SK-N-SH (cell line): ENCODE data around the gene PIP5KL1. TPM values are rescaled to one million over a fixed set of nuclear protein-coding genes. Genes with fewer than 3 reads are reported as not detected.
A peak's percentile ranks its signal among the peaks of the same experiment; 100 is the strongest.

Experiments used
- CTCF ChIA-PET: fragments of 300-600, 350-600 bp; formaldehyde crosslinking; extraction: SDS; loops from one replicate; lab custom pipeline; 2021; lab: Yijun Ruan, JAX
- POLR2A ChIA-PET: fragments of 350-600 bp; sonication (Branson Sonifier 250); formaldehyde crosslinking; extraction: SDS; loops from one replicate; lab custom pipeline; 2020; ENCODE audit warnings: antibody characterized with exemption, inconsistent platforms; lab: Yijun Ruan, JAX
- DNase-seq: peaks from one replicate; pipeline ENCODE4 v3.0.0; 2012
- H2AFZ ChIP-seq: fragments of 200-600 bp; sonication (generic); 2 replicates; pipeline ENCODE4 v1.8.1; 2016; ENCODE audit warnings: antibody characterized with exemption, mild to moderate bottlenecking, low read depth
- H3F3A ChIP-seq: fragments of 200-600 bp; sonication (generic); replicated peaks from 2 replicates; pipeline ENCODE3; 2016; ENCODE audit warnings: antibody characterized with exemption, mild to moderate bottlenecking; ENCODE audit not compliant: insufficient read depth
- H3K27ac ChIP-seq, 2 experiments: fragments of 200-500 bp in 1 of 2; fragments of 200-600 bp in 1 of 2; sonication (Bioruptor generic) in 1 of 2; sonication (generic), shearing (Covaris generic) in 1 of 2; 2 replicates each; pipeline versions ENCODE4 v1.5.1 to v1.6.1; 2014 to 2016; ENCODE audit warnings: low read depth in 2 of 2, inconsistent platforms in 1 of 2, low read length in 1 of 2, mild to moderate bottlenecking in 1 of 2, mixed read lengths in 1 of 2
- H3K27me3 ChIP-seq: fragments of 200-600 bp; sonication (generic), shearing (Covaris generic); 2 replicates; pipeline ENCODE4 v1.6.1; 2016; ENCODE audit warnings: mixed run types; ENCODE audit not compliant: insufficient read depth
- H3K36me3 ChIP-seq, 2 experiments: fragments of 200-500 bp in 1 of 2; fragments of 200-600 bp in 1 of 2; sonication (Bioruptor generic) in 1 of 2; sonication (generic) in 1 of 2; replicated peaks in 1 of 2; 2 replicates each; pipeline versions ENCODE3 to v1.5.1; 2014 to 2016; ENCODE audit warnings: low read length in 1 of 2, mild to moderate bottlenecking in 1 of 2; ENCODE audit not compliant: insufficient read depth in 2 of 2, control insufficient read depth in 1 of 2
- H3K4me1 ChIP-seq, 2 experiments: fragments of 200-500 bp in 1 of 2; fragments of 200-600 bp in 1 of 2; sonication (Bioruptor generic) in 1 of 2; sonication (generic), shearing (Covaris generic) in 1 of 2; 2 replicates each; pipeline versions ENCODE4 v1.5.1 to v1.6.1; 2014 to 2016; ENCODE audit warnings: low read depth in 1 of 2, low read length in 1 of 2, mixed run types in 1 of 2; ENCODE audit not compliant: insufficient read depth in 2 of 2, control insufficient read depth in 1 of 2
- H3K4me2 ChIP-seq: fragments of 200-600 bp; sonication (generic), shearing (Covaris generic); 2 replicates; pipeline ENCODE4 v1.6.1; 2017; ENCODE audit warnings: mixed run types
- H3K4me3 ChIP-seq, 2 experiments: fragments of 200-500 bp in 1 of 2; fragments of 200-600 bp in 1 of 2; sonication (Bioruptor generic) in 1 of 2; sonication (generic), shearing (Covaris generic) in 1 of 2; 2 replicates each; pipeline versions ENCODE4 v1.5.1 to v1.8.1; 2014 to 2016; ENCODE audit warnings: low read depth in 2 of 2, inconsistent platforms in 1 of 2, low read length in 1 of 2, mild to moderate bottlenecking in 1 of 2, mixed read lengths in 1 of 2, moderate library complexity in 1 of 2
- H3K79me2 ChIP-seq: fragments of 200-600 bp; sonication (generic); 2 replicates; pipeline ENCODE4 v1.8.1; 2017; ENCODE audit warnings: mild to moderate bottlenecking; ENCODE audit not compliant: insufficient read depth
- H3K9ac ChIP-seq: fragments of 200-600 bp; sonication (generic); 2 replicates; pipeline ENCODE4 v1.6.1; 2017; ENCODE audit warnings: mixed run types
- H3K9me2 ChIP-seq: fragments of 200-600 bp; sonication (generic); 2 replicates; pipeline ENCODE4 v1.6.1; 2017; ENCODE audit warnings: mixed run types
- H3K9me3 ChIP-seq: fragments of 200-600 bp; sonication (generic); 2 replicates; pipeline ENCODE4 v1.6.1; 2017; ENCODE audit warnings: mixed run types, mild to moderate bottlenecking, moderate library complexity
- H4K20me1 ChIP-seq: fragments of 200-600 bp; sonication (generic); 2 replicates; pipeline ENCODE4 v1.6.1; 2017; ENCODE audit warnings: mild to moderate bottlenecking, mixed run types; ENCODE audit not compliant: insufficient read depth
- CHD2 ChIP-seq: fragments of 150-350 bp; IDR thresholded peaks from 2 replicates; pipeline ENCODE4 v1.6.1; 2018; ENCODE audit warnings: low read length; ENCODE audit not compliant: partially characterized antibody
- ELF1 ChIP-seq: IDR thresholded peaks from 2 replicates; pipeline ENCODE4 v1.4.0; 2012
- FOXJ3 ChIP-seq: sonication (generic); formaldehyde crosslinking; IDR thresholded peaks from 2 replicates; pipeline ENCODE4 v1.5.1; 2020; ENCODE audit warnings: mild to moderate bottlenecking, missing genetic modification reagents
- GABPA ChIP-seq: IDR thresholded peaks from 2 replicates; pipeline ENCODE4 v1.4.0; 2012; ENCODE audit warnings: low read depth, mild to moderate bottlenecking
- MAX ChIP-seq: IDR thresholded peaks from 2 replicates; pipeline ENCODE4 v1.4.0; 2012; ENCODE audit warnings: low read depth
- MEF2A ChIP-seq: IDR thresholded peaks from 2 replicates; pipeline ENCODE4 v1.4.0; 2012; ENCODE audit warnings: low read depth, borderline replicate concordance
- MXI1 ChIP-seq: IDR thresholded peaks from 2 replicates; pipeline ENCODE4 v1.6.1; 2012; ENCODE audit warnings: mild to moderate bottlenecking, low read depth, low read length, improper control_type of control experiment
- NFIC ChIP-seq: IDR thresholded peaks from 2 replicates; pipeline ENCODE4 v1.4.0; 2012; ENCODE audit warnings: borderline replicate concordance
- PBX3 ChIP-seq: IDR thresholded peaks from 2 replicates; pipeline ENCODE4; 2012
- POLR2AphosphoS5 ChIP-seq: IDR thresholded peaks from 2 replicates; pipeline ENCODE4 v1.6.1; 2012; ENCODE audit warnings: low read depth, low read length
- RAD21 ChIP-seq: IDR thresholded peaks from 2 replicates; pipeline ENCODE4 v1.6.1; 2012; ENCODE audit warnings: mild to moderate bottlenecking, low read length
- RCOR1 ChIP-seq: fragments of 150-350 bp; IDR thresholded peaks from 2 replicates; pipeline ENCODE4 v1.6.1; 2017; ENCODE audit warnings: antibody characterized with exemption, low read length
- TAF1 ChIP-seq: IDR thresholded peaks from 2 replicates; pipeline ENCODE4 v1.6.1; 2012; ENCODE audit warnings: low read depth, mild to moderate bottlenecking, low read length, moderate library complexity, borderline replicate concordance
- TCF12 ChIP-seq: IDR thresholded peaks from 2 replicates; pipeline ENCODE4 v1.4.0; 2012
- ZBTB33 ChIP-seq: IDR thresholded peaks from 2 replicates; pipeline ENCODE4 v1.4.0; 2012; ENCODE audit warnings: low read depth, borderline replicate concordance
- WGBS: methylation state at CpG from one replicate; pipeline ENCODE4 v1.1.6; 2017; ENCODE audit warnings: low lambda C conversion rate; 5-methylcytosine and 5-hydroxymethylcytosine counted together
- polyA plus RNA-seq, 3 experiments: library from polyadenylated mRNA; depleted of rRNA; stranded (reverse); fragments of >200 nt; gene quantifications; 2 replicates each; pipeline ENCODE4 v1.2.3, GENCODE V29; 2012

PIP5KL1 gene
- polyA plus RNA-seq, 1 of the 3 experiments (the other 2 are of a cell fraction): 4.0 TPM

- peak; percentile 93 for DNase-seq
- CTCF ChIA-PET: interaction anchor here (0.6 to 10.3 kb wide), 7 partner anchors 17 to 356 kb away, joined by 3 to 219 read pairs (median 4); no protein-coding TSS in a partner anchor
Observed at GRCh38 chr9:127937388-127938297, 7.1 kb upstream of the PIP5KL1 start, which contains the start of gene DPM2. Gene DPM2 (minus strand): TSS chr9:127937854. CDS start chr9:127937820, 34 bp downstream.

More at GRCh38 chr9:127937388-127938297, 7.1 kb upstream of the PIP5KL1 start, which contains the start of gene DPM2:
- Histone ChIP-seq H3K4me2 (peak within 1 kb of the TSS; percentile 91), H2AFZ (peak within 1 kb of the TSS; percentile 74; the same call in 1 of the 2 replicates), H3K36me3 (peaks cover 3 to 30% of the 10 kb centered on the region in 2 experiments), H3K27me3 (no peaks in the 10 kb centered on the region), H3K27ac (peak within 1 kb of the TSS; percentile 71 to 77), H3K79me2 (peaks cover 46% of the 10 kb centered on the region), H3F3A (no peaks in the 10 kb centered on the region), H3K4me3 (peak within 1 kb of the TSS; percentile 78 to 95), H3K9me3 (no peaks in the 10 kb centered on the region), H3K4me1 (peaks cover 12 to 44% of the 10 kb centered on the region in 2 experiments), H3K9me2 (no peaks in the 10 kb centered on the region), H3K9ac (peak within 1 kb of the TSS; percentile 86), H4K20me1 (0 out of 2 replicates have a peak, but pooled peaks cover 6% of the 10 kb centered on the region)
- 0 out of 2 replicates have a peak, but pooled peaks have one; percentile 3 for TF ChIP-seq NFIC
- TF ChIP-seq MXI1: peak; percentile 75; the same call in 1 of the 2 replicates
- TF ChIP-seq TAF1: peak; percentile 51; the same call in 1 of the 2 replicates
- TF ChIP-seq RAD21: no peak
- TF ChIP-seq MEF2A: no peak
- peak; percentile 98 for TF ChIP-seq GABPA
- TF ChIP-seq PBX3: peak; percentile 49
- TF ChIP-seq ZBTB33: peak; percentile 55; the same call in 1 of the 2 replicates
- peak; percentile 81 for TF ChIP-seq CHD2
- TF ChIP-seq FOXJ3 (CRISPR knock-in tag): no peak
- TF ChIP-seq TCF12: 0 out of 2 replicates have a peak, but pooled peaks have one; percentile 12
- peak; percentile 85 for TF ChIP-seq MAX
- peak; percentile 90 for TF ChIP-seq POLR2AphosphoS5
- no peak for TF ChIP-seq RCOR1
- peak; percentile 98 for TF ChIP-seq ELF1
- POLR2A ChIA-PET: no interaction called here
- WGBS: 18% methylated on average over 47 of the region's 60 CpGs
